SK-N-DZ (cell line): ENCODE results near the gene ABCB8.
"Not testable (repeated sequence)": the region's sequence is repeated elsewhere in the genome, so short reads cannot be mapped to it uniquely, and the experiment has no call there.

ENCODE experiments used
- DNase-seq: peaks from one replicate; pipeline ENCODE4 v3.0.0-alpha.2; 2015; ENCODE audit warnings: low spot score

The ABCB8 gene

DNA sequence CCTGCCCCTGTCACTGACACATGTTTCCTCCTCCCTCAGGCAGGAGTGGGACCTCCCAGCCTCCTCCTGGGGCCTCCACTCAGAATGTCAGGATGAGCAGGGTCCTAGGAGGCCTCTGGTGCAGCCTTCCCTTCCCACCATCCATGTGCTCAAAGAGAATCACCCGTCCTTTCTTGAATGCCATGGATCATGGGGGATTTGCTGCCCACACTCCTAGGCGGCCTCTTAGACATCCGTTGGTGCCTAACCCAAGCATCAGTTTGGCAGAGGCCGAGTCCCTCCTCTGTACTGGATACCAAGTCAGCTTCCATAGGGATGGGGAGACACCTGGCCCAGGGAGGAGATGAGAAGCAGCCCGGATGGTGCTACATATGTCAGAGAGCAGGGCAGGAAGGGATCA, 30.4 kb upstream of the ABCB8 start:
- no peak for DNase-seq

- no peak for DNase-seq
Observed at GRCh38 chr7:150998341-150998740, 29.9 kb upstream of the ABCB8 start.

DNA sequence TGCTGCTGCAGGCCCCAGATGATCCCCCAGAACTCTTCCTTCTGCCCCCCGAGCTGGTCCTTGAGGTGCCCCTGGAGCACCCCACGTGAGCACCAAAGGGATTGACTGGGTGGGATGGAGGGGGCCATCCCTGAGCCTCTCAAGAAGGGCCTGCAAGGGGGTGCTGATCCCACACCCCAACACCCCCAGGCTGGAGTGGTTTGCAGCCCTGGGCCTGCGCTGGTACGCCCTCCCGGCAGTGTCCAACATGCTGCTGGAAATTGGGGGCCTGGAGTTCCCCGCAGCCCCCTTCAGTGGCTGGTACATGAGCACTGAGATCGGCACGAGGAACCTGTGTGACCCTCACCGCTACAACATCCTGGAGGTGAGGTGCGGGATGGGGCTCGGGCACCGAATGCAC, 29.2 kb upstream of the ABCB8 start:
- DNase-seq = no peak

- no peak for DNase-seq
Observed at GRCh38 chr7:150999497-151000230, 28.6 kb upstream of the ABCB8 start.

- no peak for DNase-seq
Observed at GRCh38 chr7:151000897-151001495, 27.3 kb upstream of the ABCB8 start.

GRCh38 chr7:151001546-151001945, 26.7 kb upstream of the ABCB8 start:
- DNase-seq = no peak

DNA sequence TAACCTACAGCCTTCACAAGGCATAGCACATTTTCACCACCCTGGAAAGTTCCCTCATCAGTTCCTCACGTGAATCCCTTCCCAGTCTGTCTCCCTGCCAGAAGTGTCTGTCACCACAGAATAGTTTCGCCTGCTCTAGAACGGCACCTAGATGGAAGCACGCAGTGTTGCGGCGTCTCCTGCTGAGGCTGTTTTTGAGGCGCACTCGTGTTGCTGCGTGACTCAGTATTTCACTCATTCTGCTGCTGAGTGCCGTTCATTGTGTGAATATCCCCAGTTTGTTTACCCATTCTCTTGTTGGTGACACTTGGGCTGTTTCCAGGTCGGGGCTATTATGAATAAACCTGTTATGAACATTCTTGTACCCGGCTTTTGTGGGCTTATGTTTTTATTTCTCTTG, 24.7 kb upstream of the ABCB8 start:
- no peak for DNase-seq

GRCh38 chr7:151005566-151005965, 22.7 kb upstream of the ABCB8 start:
- DNase-seq = no peak

DNA sequence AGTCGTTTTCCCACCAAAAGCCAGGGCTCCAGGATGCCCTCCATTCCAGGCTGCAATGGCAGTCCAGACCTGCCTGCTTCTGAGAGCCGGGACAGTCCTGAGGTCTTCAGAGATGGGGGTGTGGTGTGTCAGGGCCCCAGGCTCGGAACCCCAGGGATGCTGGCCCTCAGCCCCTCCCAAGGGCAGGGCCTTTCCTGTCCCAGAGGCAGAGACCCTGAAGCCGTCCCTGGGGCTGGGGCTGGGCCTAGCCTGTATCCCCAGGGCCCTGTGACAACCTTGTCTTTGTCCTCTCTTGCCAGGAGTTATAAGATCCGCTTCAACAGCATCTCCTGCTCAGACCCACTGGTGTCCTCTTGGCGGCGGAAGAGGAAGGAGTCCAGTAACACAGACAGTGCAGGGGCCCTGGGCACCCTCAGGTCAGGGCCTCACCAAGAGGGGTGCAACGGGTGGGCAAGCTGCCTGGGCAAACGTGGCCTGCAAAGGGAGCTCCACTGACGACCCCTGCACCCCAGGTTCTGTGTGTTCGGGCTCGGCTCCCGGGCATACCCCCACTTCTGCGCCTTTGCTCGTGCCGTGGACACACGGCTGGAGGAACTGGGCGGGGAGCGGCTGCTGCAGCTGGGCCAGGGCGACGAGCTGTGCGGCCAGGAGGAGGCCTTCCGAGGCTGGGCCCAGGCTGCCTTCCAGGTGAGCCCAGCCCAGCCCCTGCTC, 21.5 kb upstream of the ABCB8 start:
- DNase-seq = no peak

GRCh38 chr7:151007469-151007898, 20.8 kb upstream of the ABCB8 start:
- DNase-seq = no peak

DNA sequence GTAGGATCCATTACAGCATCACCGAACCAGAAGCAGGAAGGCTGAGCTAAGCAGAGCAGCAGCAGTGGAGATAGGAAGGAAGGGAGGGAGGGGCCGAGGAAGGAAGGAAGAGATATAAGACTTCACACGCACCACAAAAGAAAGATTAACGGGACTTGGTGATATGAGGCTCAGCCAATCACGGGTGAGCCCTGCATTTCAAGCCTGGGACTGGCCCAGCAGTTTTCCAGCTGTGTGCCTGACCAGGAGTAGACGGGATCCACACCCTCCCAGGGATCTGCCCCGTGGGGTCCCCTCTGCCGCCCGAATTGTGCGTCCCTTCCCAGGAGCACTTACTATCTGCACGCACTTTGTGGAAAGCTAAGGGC, 20.1 kb upstream of the ABCB8 start:
- DNase-seq = no peak

DNA sequence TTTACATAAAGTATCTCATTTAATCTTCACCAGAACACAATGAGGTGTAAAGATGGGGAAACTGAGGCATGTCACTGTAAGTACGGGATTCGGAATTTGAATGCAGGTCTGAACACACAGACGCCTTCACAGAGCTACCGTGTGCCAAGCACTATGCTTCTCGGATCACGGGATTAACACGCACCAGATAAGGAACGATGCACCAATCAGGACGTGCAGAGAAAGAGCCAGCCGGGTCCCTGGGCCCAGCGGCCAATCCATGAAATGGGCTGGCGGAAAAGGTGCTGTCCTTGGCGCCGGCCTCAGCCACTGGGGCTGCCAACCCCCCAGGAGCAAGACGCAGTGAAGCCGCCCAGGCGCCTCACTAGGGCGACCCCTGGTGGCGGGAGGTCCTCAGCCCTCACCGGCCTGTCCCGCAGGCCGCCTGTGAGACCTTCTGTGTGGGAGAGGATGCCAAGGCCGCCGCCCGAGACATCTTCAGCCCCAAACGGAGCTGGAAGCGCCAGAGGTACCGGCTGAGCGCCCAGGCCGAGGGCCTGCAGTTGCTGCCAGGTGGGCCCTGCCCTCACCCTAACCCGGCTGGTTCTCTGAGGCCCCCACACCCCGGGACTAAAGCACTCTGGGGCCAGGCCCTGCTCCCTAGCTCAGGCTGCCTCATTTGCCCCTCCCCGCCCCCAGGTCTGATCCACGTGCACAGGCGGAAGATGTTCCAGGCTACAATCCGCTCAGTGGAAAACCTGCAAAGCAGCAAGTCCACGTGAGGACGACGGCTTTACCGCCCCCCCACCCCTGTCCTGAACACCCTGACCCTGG, 19.5 kb upstream of the ABCB8 start:
- DNase-seq = no peak

DNA sequence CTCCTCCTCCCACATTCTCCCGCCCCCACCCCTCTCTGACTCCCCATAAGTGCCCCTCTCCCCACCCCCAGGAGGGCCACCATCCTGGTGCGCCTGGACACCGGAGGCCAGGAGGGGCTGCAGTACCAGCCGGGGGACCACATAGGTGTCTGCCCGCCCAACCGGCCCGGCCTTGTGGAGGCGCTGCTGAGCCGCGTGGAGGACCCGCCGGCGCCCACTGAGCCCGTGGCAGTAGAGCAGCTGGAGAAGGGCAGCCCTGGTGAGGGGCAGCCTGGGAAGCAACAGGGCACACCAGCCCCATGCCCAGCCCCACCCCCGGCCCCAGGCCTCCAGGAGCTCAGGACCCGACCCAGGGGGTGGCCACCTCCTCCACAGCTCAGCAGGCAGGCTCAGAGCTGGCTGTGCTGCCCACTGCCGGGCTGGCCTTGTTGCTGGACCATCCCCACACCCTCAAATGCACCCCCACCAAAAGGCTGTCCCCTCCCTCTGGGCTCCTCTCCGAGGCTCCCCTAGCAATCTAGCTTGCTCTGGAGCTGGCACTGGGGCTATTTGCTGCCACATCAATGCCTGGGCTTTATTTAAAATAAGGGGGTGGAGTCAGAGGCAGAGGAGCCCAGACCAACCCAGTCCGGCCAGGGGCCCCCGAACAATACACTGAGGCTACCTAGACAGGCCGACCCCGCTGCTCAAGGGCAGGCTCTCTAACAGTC, 18.8 kb upstream of the ABCB8 start:
- no peak for DNase-seq

GRCh38 chr7:151010037-151010306, 18.3 kb upstream of the ABCB8 start:
- DNase-seq = no peak

- DNase-seq = peak; percentile 78
Observed at GRCh38 chr7:151010307-151011096, 17.7 kb upstream of the ABCB8 start.

DNA sequence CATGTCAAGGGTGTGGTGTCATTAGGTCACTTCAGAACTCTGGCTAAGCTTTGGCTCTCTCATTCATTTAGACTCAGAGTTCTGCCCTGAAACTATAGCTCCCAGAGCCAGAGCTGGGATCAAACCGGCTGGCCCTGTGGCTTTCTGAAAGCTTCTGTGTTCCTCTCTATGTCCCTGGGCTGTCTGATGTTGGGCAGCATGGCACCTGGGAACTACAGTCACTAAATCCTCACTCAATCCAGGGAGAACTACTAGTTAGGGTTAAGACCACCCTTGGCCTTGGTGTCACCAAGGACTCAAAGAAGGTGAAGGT, 17.2 kb upstream of the ABCB8 start:
- no peak for DNase-seq

DNA sequence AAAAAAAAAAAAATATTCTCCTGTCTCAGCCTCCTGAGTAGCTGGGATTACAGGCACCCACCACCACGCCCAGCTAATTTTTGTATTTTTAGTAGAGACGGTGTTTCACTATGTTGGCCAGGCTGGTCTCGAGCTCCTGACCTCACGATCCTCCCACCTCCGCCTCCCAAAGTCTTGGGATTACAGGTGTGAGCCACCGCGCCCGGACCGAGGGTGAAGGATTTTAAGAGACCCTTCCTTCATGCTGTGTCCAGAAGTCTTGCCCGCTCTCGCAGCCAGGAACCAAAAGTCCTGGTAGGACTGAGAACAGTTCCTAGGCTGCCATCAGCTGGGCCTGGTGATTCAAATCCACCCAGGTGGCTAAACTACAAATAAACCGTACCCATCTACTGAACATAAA, 16.6 kb upstream of the ABCB8 start:
- DNase-seq = not testable (repeated sequence)

DNA sequence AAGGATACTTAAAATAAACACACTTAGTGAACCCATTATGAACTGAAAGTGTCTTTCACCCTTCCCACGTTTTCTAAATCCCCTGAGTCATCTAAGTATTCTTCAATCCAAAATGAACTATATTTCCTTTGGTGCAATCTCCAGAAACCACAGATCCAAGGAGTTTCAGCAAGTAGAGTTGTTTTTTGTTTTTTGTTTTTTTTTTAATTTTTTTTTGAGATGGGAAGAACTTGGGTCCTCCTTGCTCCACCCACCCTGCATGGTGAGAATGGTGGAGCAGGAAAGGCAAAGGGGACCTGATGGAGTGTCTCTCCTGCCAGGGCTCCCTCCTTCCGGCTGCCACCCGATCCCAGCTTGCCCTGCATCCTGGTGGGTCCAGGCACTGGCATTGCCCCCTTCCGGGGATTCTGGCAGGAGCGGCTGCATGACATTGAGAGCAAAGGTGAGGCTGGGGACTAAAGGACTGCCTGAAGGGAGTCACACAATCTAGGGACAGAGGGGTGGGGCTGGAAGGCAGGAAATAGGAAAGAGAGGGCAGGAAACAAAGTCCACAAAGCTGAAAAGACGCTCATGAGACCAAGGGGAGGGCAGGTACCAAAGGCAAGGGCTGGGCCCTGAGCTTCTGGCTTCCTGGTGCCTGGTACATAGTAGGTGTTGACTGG, 16.1 kb upstream of the ABCB8 start:
- DNase-seq = no peak

- DNase-seq = peak; percentile 78
Observed at GRCh38 chr7:151012911-151013347, 15.3 kb upstream of the ABCB8 start.

DNA sequence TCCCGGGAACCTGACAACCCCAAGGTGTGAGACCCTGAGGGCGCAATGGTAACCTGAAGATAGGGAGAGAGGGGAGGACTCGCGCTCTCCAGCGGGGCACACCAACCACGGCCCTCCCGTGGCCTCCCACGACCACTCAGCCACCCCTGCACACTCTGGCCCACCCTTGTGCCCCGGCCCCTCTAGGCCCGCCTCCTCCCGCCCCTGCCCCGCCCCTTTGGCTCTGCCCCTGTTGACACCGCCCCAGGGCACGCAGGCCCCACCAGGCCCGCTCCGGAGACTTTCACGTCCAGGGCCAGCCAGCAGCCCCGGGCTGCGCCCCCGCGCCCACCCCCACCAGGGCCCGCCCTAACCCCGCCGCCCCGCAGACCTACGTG, 14.9 kb upstream of the ABCB8 start:
- DNase-seq = no peak
